HUES48 (cell line): Measurements from ENCODE around the gene STMN3.

Source experiments
- H3K27ac ChIP-seq: one replicate; pipeline ENCODE4 v1.7.0; 2013; ENCODE audit warnings: low read depth, low read length, inconsistent platforms
- H3K27me3 ChIP-seq: 2 replicates; pipeline ENCODE4 v1.6.1; 2013; ENCODE audit warnings: mild to moderate bottlenecking, low read length; ENCODE audit not compliant: control insufficient read depth, insufficient read depth
- H3K36me3 ChIP-seq: 2 replicates; pipeline ENCODE4 v1.6.1; 2013; ENCODE audit warnings: low read length; ENCODE audit not compliant: control insufficient read depth, insufficient read depth
- H3K4me1 ChIP-seq: 2 replicates; pipeline ENCODE4 v1.6.1; 2013; ENCODE audit warnings: mild to moderate bottlenecking, low read length; ENCODE audit not compliant: control insufficient read depth, insufficient read depth
- H3K4me3 ChIP-seq: 2 replicates; pipeline ENCODE4 v1.5.1; 2013; ENCODE audit warnings: mild to moderate bottlenecking, low read depth, low read length
- H3K9ac ChIP-seq: 2 replicates; pipeline ENCODE4 v1.6.1; 2013; ENCODE audit warnings: mild to moderate bottlenecking, low read depth, low read length, moderate library complexity
- H3K9me3 ChIP-seq: 2 replicates; pipeline ENCODE4 v1.6.1; 2013; ENCODE audit warnings: low read length; ENCODE audit not compliant: control insufficient read depth, insufficient read depth

The STMN3 gene

DNA sequence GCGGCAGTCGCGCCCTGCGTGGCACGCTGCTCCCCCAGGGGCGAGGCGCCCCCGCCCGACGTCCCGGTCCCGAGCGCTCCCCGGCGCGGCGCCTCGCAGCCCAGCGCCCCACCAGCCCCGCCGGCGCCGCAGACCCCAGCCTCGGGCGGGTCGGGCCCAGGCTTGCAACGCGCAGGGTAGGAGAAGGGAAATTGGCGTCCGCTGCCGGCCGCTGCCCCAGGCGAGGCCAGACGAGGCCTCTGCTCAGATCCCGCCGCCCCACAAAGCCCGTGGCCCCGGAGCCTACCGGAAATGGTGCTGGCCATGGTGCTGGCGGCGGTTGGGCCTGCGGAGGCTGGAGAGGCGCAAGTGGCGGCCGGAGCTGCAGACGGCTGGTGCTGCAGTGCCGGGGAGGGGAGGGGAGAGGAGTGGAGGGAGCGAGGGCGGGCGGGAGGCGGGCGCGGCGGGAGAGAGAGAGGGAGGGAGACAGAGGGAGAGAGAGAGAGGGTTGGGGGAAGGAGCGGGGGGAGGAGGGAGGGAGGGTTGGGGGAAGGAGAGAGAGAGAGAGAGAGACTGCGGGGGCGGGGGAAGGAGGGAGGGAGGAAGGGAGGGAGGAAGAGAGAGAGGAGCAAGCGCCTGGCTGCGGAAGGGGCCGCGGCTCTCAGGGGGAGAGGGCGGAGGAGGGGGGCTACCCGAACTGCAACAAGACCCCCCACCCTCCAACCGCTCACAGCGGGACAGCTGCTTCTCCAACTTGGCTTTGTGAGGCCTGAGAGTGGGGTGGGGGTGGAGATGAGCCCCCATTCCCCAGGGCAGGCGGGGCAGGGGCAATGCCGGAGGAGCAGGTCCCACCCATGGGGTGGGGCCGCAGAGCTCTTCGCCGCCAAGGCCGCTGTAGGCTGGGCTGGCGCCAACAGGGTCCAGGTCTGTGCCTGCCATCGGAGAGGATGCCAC, at the start of gene STMN3:
Gene STMN3 (minus strand): TSS at position 384 of the 933 bp plus-strand sequence. CDS start 79 bp downstream, at position 305.
- H3K36me3 ChIP-seq = no peaks in the 10 kb centered on the region
- H3K4me1 ChIP-seq = peaks cover 8% of the 10 kb centered on the region
- peak within 1 kb of the TSS; percentile 56 for H3K9ac ChIP-seq
- H3K27me3 ChIP-seq = peaks cover 9% of the 10 kb centered on the region; the same call in 1 of the 2 replicates
- peak within 1 kb of the TSS; percentile 76 for H3K4me3 ChIP-seq
- no peaks in the 10 kb centered on the region for H3K9me3 ChIP-seq
- H3K27ac ChIP-seq = peak within 1 kb of the TSS; percentile 89

DNA sequence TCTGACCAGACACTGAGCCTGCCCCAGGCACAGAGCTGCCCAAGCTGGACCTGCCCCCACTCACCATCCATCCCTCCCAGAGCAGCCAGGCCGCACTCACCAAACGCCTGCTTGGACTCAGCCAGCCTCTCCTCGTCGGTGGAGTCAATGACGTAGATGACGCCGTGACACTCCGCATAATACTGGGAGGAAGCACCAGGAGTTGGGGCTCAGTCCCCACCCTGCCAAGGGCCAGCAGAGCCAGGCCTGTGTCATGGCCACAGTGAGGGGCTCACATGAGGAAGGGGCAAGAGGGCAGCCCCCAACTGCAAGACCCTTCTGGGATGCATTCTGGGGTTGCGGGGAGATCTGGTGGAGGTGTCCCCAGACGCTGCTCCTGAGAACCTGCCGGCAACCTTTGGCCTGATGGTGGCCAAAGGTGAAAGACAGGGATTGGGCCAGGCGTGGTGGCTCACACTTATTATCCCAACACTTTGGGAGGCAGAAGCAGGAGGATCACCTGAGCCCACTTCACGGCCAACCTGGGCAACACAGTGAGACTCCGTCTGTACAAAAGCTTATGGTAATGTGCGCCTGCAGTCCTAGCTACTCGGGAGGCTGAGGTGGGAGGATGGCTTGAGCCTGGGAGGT, 48.9 kb upstream of the STMN3 start:
- Histone ChIP-seq H3K27ac (no peak overlapping the region), H3K9ac (no peak overlapping the region), H3K36me3 (peaks cover 28% of the 10 kb centered on the region), H3K4me3 (no peak overlapping the region), H3K9me3 (no peaks in the 10 kb centered on the region), H3K4me1 (peaks cover 2% of the 10 kb centered on the region; the same call in 1 of the 2 replicates), H3K27me3 (no peaks in the 10 kb centered on the region)

DNA sequence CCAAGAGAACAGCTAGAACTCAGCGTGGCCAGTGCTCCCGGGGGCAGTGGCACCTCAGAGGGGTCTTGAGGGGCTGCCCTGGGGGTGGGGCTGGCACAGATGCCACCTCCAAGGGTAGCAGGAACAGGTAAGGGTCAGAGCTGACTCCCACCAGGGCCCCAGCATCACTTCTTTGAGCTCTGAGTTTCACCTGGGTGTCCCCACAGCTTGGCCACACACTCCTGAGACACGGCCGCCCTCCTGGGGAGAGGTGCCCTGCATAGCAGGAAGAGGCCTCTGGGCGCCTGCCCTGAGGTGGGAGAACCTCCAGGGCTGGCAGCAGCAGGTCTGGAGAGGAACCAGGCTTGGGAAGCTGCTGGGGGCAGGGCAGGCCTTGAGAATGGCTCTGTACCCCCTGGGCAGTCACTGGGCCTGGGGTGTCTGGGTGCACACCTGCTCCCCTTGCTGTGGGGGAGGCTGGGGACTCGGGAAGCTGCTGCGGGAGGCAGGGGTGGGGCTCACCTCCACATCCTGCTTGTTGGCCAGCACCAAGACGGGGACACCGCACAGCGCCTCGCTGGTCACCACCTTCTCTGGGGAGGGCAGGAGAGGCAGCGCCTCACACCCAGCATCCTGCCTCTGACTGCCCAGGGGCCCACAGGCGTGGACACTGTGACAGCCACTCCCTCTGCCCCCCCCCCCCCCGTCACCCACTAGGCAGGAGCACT, 48.3 kb upstream of the STMN3 start:
- H3K36me3 ChIP-seq = peaks cover 26% of the 10 kb centered on the region
- peaks cover 4% of the 10 kb centered on the region; the same call in 1 of the 2 replicates for H3K4me1 ChIP-seq
- no peak overlapping the region for H3K9ac ChIP-seq

DNA sequence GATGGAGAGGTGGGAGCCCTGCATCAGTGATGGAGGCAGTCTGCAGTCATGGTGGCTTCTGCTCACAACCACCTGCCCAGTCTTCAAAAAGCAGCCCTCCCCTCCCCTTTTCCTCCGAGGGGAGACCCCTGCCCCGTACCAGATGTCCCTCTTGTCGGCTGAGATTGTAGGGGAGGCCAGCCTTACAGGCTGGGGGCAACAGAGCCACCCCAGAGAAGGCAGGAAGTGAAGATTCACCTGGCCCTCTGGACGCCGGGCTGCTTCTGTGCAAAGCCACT, 47.8 kb upstream of the STMN3 start:
- Histone ChIP-seq H3K36me3 (peaks cover 21% of the 10 kb centered on the region), H3K27me3 (no peaks in the 10 kb centered on the region), H3K9ac (no peak overlapping the region), H3K4me3 (no peak overlapping the region), H3K4me1 (peaks cover 4% of the 10 kb centered on the region; the same call in 1 of the 2 replicates), H3K27ac (no peak overlapping the region), H3K9me3 (no peaks in the 10 kb centered on the region)

More for the DNA sequence above, 48.3 kb upstream of the STMN3 start:
- Histone ChIP-seq H3K9me3 (no peaks in the 10 kb centered on the region), H3K4me3 (no peak overlapping the region), H3K27me3 (no peaks in the 10 kb centered on the region), H3K27ac (no peak overlapping the region)

DNA sequence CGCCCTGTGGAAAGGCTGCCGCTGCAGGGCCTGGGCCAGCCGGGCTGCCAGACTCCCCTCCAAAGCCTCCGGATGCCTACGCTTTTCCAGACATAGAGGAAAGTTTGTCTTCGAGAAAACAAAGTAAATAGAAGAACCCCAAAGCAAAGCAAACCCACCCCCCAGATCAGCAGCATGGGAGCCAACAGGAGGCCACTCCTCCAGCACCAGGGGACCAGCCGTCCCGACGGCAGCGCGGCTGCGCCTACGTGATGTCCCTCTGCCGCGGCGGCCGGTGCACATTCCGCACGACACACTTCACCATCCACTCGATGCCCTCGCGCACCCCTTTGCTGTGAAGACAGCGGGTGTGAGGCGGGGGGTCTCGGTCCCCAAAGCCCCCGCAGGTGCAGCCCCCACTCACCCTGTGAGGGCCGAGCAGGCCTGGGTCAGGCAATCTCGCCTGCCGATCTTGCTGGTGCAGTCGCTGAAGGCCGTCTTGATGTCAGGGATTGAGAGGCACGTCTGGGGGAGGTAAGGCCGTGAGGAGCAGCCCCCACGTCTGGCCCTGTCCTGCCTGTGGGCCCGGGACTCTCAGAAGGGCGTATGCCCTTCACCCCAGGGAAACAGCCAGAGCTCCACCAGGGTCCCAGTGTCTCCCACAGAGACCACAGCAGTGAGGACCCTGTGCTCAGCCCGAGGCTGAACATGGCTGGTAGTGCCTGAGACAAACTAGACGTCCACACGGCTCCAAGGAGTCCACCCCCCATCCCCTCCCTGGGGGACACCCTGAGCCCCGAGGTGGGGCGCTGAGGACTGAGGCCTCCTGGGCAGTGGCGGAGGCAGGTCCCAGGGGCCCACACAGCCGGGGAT, 47.2 kb upstream of the STMN3 start:
- Histone ChIP-seq H3K9ac (no peak overlapping the region), H3K4me3 (no peak overlapping the region), H3K27ac (peak overlapping the region; percentile 86), H3K9me3 (no peaks in the 10 kb centered on the region), H3K36me3 (peaks cover 15% of the 10 kb centered on the region), H3K4me1 (peaks cover 4% of the 10 kb centered on the region; the same call in 1 of the 2 replicates), H3K27me3 (no peaks in the 10 kb centered on the region)

DNA sequence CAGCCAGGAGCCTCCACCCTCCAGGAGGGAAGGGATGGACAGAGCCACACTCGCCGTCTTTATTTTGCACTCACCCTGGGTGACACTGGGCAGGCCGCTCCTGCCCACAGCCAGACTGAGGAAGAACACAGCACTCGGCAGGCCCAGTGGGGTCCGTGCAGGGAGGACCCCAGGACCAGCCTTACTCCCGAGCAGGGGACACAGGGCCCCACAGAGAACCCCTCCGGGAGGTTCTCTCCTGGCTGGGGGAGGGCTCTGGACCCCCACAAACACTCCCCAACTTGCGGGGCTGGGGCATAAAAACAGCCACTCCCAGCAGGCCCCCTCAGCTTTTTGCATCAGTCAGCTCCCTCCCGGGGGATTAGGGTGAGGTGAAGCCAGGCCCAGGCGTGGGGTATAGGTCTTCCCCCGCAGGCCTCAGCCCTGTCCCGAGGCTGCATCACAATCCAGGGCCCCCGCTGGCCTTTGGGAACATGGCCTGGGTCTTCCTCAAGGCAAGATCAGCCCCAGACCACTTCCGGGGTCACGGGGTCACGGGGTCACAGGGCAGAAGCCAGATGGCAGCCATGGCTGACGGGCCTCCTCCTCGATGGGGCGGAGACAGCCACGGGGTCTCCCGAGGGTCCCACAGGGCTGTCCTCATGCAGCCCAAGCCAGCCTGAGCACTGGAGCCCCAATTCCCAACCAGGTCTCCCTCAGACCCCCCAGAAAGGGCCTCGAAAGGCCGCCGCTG, 46.4 kb upstream of the STMN3 start:
- no peaks in the 10 kb centered on the region for H3K9me3 ChIP-seq
- H3K27me3 ChIP-seq = no peaks in the 10 kb centered on the region
- H3K4me3 ChIP-seq = no peak overlapping the region
- H3K4me1 ChIP-seq = peaks cover 4% of the 10 kb centered on the region; the same call in 1 of the 2 replicates
- H3K36me3 ChIP-seq = peaks cover 8% of the 10 kb centered on the region
- peak overlapping the region; percentile 86 for H3K27ac ChIP-seq
- no peak overlapping the region for H3K9ac ChIP-seq

DNA sequence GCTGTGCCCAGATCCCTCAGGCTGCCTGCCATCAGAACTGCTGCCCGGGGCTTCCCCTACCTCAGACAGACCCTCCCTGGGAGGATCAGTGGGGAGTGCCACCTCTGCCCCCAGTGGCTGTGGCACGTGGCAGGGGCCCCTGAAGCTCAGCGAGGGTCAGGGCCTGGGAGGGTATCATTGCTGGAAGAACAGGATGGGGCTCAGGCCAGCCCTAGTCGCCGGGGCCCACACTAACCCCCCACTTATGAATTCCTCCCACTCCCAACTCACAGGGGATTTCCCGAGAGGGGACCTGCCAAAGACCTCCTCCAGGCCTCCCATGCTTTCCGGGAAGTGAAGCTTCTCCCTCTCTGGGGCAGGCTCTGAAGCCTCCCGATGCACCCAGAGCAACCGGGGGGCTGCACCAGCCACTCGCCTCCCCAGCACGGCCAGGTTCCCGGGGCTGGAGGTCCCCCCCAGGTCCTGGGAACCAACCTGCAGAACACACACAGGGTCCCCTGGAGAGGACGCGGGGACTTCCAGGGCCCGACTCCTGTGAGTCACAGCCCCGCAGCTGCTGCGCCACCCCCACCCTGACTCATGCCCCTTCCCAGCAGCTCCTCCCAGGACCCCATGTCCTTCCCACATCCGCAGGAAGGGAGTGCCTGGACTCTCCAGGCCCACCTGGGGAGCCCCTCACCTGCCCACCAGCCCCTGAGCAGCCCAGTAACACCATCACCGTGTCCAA, 45.7 kb upstream of the STMN3 start:
- H3K27ac ChIP-seq = peak overlapping the region; percentile 86
- peaks cover 4% of the 10 kb centered on the region; the same call in 1 of the 2 replicates for H3K4me1 ChIP-seq
- H3K9me3 ChIP-seq = no peaks in the 10 kb centered on the region
- no peak overlapping the region for H3K9ac ChIP-seq
- no peaks in the 10 kb centered on the region for H3K27me3 ChIP-seq
- peaks cover 3% of the 10 kb centered on the region; the same call in 1 of the 2 replicates for H3K36me3 ChIP-seq
- H3K4me3 ChIP-seq = no peak overlapping the region

DNA sequence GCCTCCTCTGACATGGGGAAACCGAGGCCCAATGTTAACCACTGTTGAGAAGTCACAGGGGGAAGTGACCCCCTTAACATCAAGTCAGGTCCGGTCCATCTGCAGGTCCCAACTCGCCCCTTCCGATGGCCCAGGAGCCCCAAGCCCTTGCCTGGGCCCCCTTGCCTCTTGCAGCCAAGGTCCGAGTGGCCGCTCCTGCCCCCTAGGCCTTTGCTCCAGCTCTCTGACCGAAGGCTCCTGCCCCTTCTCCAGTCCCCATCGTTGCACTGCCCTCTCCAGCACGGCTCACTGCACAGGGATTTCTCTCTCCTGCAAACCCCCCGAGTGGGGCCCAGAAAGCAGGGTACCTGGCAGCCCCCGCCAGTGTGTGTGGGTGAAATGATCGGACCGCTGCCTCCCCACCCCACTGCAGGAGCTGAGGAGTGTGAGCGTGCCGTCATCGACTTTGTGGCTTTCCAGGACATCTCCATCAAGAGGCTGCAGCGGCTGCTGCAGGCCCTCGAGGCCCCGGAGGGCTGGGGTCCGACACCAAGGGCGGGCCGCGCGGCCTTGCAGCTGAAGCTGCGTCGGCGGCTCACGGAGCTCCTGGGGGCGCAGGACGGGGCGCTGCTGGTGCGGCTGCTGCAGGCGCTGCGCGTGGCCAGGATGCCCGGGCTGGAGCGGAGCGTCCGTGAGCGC, 44.8 kb upstream of the STMN3 start:
- no peak overlapping the region for H3K9ac ChIP-seq
- peak overlapping the region; percentile 86 for H3K27ac ChIP-seq
- peaks cover 4% of the 10 kb centered on the region; the same call in 1 of the 2 replicates for H3K4me1 ChIP-seq
- H3K9me3 ChIP-seq = no peaks in the 10 kb centered on the region
- H3K4me3 ChIP-seq = no peak overlapping the region
- no peaks in the 10 kb centered on the region for H3K36me3 ChIP-seq
- no peaks in the 10 kb centered on the region for H3K27me3 ChIP-seq

DNA sequence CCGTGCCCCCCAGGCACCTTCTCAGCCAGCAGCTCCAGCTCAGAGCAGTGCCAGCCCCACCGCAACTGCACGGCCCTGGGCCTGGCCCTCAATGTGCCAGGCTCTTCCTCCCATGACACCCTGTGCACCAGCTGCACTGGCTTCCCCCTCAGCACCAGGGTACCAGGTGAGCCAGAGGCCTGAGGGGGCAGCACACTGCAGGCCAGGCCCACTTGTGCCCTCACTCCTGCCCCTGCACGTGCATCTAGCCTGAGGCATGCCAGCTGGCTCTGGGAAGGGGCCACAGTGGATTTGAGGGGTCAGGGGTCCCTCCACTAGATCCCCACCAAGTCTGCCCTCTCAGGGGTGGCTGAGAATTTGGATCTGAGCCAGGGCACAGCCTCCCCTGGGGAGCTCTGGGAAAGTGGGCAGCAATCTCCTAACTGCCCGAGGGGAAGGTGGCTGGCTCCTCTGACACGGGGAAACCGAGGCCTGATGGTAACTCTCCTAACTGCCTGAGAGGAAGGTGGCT, 44.2 kb upstream of the STMN3 start:
- H3K27ac ChIP-seq = peak overlapping the region; percentile 2
- no peak overlapping the region for H3K9ac ChIP-seq
- H3K36me3 ChIP-seq = no peaks in the 10 kb centered on the region
- peak overlapping the region; percentile 50; the same call in 1 of the 2 replicates for H3K4me3 ChIP-seq
- H3K9me3 ChIP-seq = no peaks in the 10 kb centered on the region
- H3K27me3 ChIP-seq = no peaks in the 10 kb centered on the region
- H3K4me1 ChIP-seq = peaks cover 4% of the 10 kb centered on the region; the same call in 1 of the 2 replicates
